ENCODE measurements around the gene MYO5B. TPM values are rescaled to one million over a fixed set of nuclear protein-coding genes. Genes with fewer than 3 reads are reported as not detected.

MYO5B gene
- total RNA-seq, 1 experiment from 2014 or later = 25.9 TPM

DNA sequence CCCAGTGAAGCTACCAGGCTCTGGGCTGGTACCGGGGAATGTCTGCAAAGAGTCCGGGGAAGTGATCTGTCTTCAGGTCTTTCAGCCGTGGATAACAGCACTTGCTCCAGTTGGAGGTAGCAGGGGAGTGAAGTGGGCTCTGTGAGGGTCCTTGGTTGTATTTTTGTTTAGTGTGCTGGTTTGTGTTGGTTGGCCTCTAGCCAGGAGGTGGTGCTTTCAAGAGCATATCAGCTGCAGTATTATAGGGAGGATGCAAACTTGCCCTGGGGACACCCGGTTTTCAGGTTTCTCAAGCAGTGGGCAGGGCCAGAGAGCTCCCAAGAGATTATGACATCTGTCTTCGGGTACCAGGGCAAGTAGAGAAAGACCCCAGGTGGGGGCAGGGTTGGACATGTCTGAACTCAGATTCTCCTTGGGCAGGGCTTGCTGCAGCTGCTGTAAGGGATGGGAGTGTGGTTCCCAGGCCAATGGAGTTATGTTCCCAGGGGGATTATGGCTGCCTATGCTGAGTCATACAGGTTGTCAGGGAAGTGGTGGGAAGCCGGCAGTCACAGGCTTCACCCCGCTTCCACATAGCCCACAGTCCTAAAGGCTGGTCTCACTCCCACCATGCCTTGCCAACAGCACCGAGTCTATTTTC is 416.0 kb downstream of the MYO5B start:
- H3K27me3 Mint-ChIP-seq (ENCODE audit: insufficient read depth, unreplicated experiment) = no peaks in the 10 kb centered on the region
- intact Hi-C loops (cut with micrococcal nuclease) = no loop called here
- H3K27ac Mint-ChIP-seq (ENCODE audit: low read depth, unreplicated experiment) = no peak overlapping the region
- peaks cover 2% of the 10 kb centered on the region for H3K4me1 Mint-ChIP-seq (ENCODE audit: insufficient read depth, unreplicated experiment)
- CTCF ChIA-PET = interaction anchor here (0.7 to 1.2 kb wide), 3 partner anchors 268 to 716 kb away, joined by 3 read pairs; no protein-coding TSS in a partner anchor
- no peak overlapping the region for H3K4me3 Mint-ChIP-seq (ENCODE audit: unreplicated experiment)
- BruUV-seq (replicated peaks) = no TSS peak
- peaks cover 29% of the 10 kb centered on the region for H3K36me3 Mint-ChIP-seq (ENCODE audit: insufficient read depth, unreplicated experiment)
- TF ChIP-seq, protein P1, sequence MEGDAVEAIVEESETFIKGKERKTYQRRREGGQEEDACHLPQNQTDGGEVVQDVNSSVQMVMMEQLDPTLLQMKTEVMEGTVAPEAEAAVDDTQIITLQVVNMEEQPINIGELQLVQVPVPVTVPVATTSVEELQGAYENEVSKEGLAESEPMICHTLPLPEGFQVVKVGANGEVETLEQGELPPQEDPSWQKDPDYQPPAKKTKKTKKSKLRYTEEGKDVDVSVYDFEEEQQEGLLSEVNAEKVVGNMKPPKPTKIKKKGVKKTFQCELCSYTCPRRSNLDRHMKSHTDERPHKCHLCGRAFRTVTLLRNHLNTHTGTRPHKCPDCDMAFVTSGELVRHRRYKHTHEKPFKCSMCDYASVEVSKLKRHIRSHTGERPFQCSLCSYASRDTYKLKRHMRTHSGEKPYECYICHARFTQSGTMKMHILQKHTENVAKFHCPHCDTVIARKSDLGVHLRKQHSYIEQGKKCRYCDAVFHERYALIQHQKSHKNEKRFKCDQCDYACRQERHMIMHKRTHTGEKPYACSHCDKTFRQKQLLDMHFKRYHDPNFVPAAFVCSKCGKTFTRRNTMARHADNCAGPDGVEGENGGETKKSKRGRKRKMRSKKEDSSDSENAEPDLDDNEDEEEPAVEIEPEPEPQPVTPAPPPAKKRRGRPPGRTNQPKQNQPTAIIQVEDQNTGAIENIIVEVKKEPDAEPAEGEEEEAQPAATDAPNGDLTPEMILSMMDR (IDR thresholded peaks at IDR 0.05; ENCODE audit: unreplicated experiment) = no peak
- POLR2A ChIA-PET = interaction anchor here (0.7 kb wide), 1 partner anchor 413 kb away, joined by 4 read pairs; no protein-coding TSS in a partner anchor
- peaks cover 15% of the 10 kb centered on the region for H3K9me3 Mint-ChIP-seq (ENCODE audit: unreplicated experiment)
- DNase-seq (ENCODE audit: unreplicated experiment) = peak; percentile 67

Small RNAs within 50 kb of the gene (microRNA-seq; reads per million reads assigned to microRNA genes)
- not detected for gene MIR4320

Other genes starting within 250 kb of the MYO5B start
- gene CFAP53, start 71.3 kb upstream of the MYO5B start, total RNA-seq (2022) = 2.2 and 5.0 TPM in 2 replicates
- gene MBD1, start 86.4 kb upstream of the MYO5B start, total RNA-seq (2022) = 203 and 227 TPM in 2 replicates
- gene CXXC1, start 92.5 kb upstream of the MYO5B start, total RNA-seq (2022) = 65.1 and 85.4 TPM in 2 replicates
- gene SKA1, start 179.9 kb upstream of the MYO5B start, total RNA-seq (2022) = 7.8 and 18.7 TPM in 2 replicates